H7 (cell line): ENCODE results near the gene OR8K5. TPM values are rescaled to one million over a fixed set of nuclear protein-coding genes. Genes with fewer than 3 reads are reported as not detected.

Source experiments
- total RNA-seq: library from RNA; depleted of rRNA; stranded (reverse); fragments of >200 nt; shearing (Covaris generic); gene quantifications from 2 replicates; pipeline ENCODE4 v1.2.3, GENCODE V29; 2014; rRNA removed

The OR8K5 gene
- total RNA-seq, 1 experiment from 2014 or later, result not detected

Other genes starting within 250 kb of the OR8K5 start
- not detected in 2 replicates for gene OR5W2, start 245.7 kb downstream of the OR8K5 start, total RNA-seq
- gene OR5I1, start 223.9 kb downstream of the OR8K5 start, total RNA-seq, result not detected in 2 replicates
- not detected in 2 replicates for gene OR10AG1, start 190.4 kb downstream of the OR8K5 start, total RNA-seq
- gene OR5F1, start 165.7 kb downstream of the OR8K5 start, total RNA-seq, result not detected in 2 replicates
- not detected in 2 replicates for gene OR5AS1, start 132.7 kb downstream of the OR8K5 start, total RNA-seq
- gene OR8I2, start 67.0 kb downstream of the OR8K5 start, total RNA-seq, result not detected in 2 replicates
- not detected in 2 replicates for gene OR8H2, start 56.6 kb downstream of the OR8K5 start, total RNA-seq
- not detected in 2 replicates for gene OR8H3, start 37.9 kb downstream of the OR8K5 start, total RNA-seq
- not detected in 2 replicates for gene OR8J3, start 20.1 kb downstream of the OR8K5 start, total RNA-seq
- gene OR5J2, start 16.3 kb upstream of the OR8K5 start, total RNA-seq, result not detected in 2 replicates
- gene OR5T2, start 73.9 kb upstream of the OR8K5 start, total RNA-seq, result not detected in 2 replicates
- gene OR5T3, start 91.9 kb upstream of the OR8K5 start, total RNA-seq, result not detected in 2 replicates
- gene OR5T1, start 113.8 kb upstream of the OR8K5 start, total RNA-seq, result not detected in 2 replicates
- not detected in 2 replicates for gene OR8H1, start 131.9 kb upstream of the OR8K5 start, total RNA-seq
- gene OR8K3, start 154.8 kb upstream of the OR8K5 start, total RNA-seq, result not detected in 2 replicates
- not detected in 2 replicates for gene OR8K1, start 185.7 kb upstream of the OR8K5 start, total RNA-seq
- not detected in 2 replicates for gene OR8J1, start 194.0 kb upstream of the OR8K5 start, total RNA-seq
- not detected in 2 replicates for gene OR8U1, start 215.3 kb upstream of the OR8K5 start, total RNA-seq